Tibial artery (tissue), 4 donors: ENCODE results near the gene NRARP.

ENCODE experiments used
- DNase-seq, 2 donors: peaks; one replicate each; pipeline ENCODE4 v3.0.0-alpha.2; 2019
- H3K27ac ChIP-seq, 2 donors: fragments of 200-600 bp; sonication (generic) in 1 of 2; 1 replicate in 1 of 2; 2 replicates in 1 of 2; pipeline ENCODE4 v1.5.1; 2018 to 2019; ENCODE audit warnings: mild to moderate bottlenecking in 1 of 2
- H3K27me3 ChIP-seq, 2 donors: fragments of 200-600 bp; sonication (generic) in 1 of 2; one replicate each; pipeline versions ENCODE4 v1.5.1 to v1.6.0; 2016 to 2019
- H3K36me3 ChIP-seq, 3 donors: fragments of 200-600 bp; sonication (generic) in 2 of 3; one replicate each; pipeline ENCODE4 v1.5.1; 2016 to 2019; ENCODE audit warnings: mild to moderate bottlenecking in 2 of 3
- H3K4me1 ChIP-seq, 4 donors: fragments of 200-600 bp; sonication (generic) in 2 of 4; 1 replicate in 3 of 4; 2 replicates in 1 of 4; pipeline ENCODE4 v1.5.1; 2016 to 2019
- H3K4me3 ChIP-seq, 2 donors: fragments of 200-600 bp; sonication (generic) in 1 of 2; 1 replicate in 1 of 2; 2 replicates in 1 of 2; pipeline ENCODE4 v1.5.1; 2018 to 2019; ENCODE audit warnings: mild to moderate bottlenecking in 2 of 2
- H3K9me3 ChIP-seq, 3 donors: fragments of 200-600 bp; sonication (generic) in 1 of 3; one replicate each; pipeline ENCODE4 v1.5.1; 2016 to 2019
- CTCF ChIP-seq, 2 experiments: fragments of 200-600 bp in 1 of 2; fragments of 450-650 bp in 1 of 2; IDR thresholded peaks; one replicate each; pipeline ENCODE4 v1.5.1; 2017 to 2019; ENCODE audit warnings: antibody characterized with exemption in 2 of 2, mild to moderate bottlenecking in 1 of 2, moderate library complexity in 1 of 2
- intact Hi-C: fragments of 100-400 bp; cut with DNase I; formaldehyde crosslinking; loops from one replicate; pipeline ENCODE4 v1.15.0; 2023; ENCODE audit warnings: low total_unique reads

Gene NRARP

GRCh38 chr9:137313326-137313936 is 11.4 kb upstream of the NRARP start:
- Histone ChIP-seq H3K4me3 (no peak overlapping the region), H3K27ac (no peak overlapping the region), H3K36me3 (no peaks in the 10 kb centered on the region), H3K27me3 (peaks cover 0 to 71% of the 10 kb centered on the region in 2 donors), H3K4me1 (peaks cover 0 to 56% (median 23%) of the 10 kb centered on the region in 4 donors), H3K9me3 (no peaks in the 10 kb centered on the region)
- peak in 1 of 2 donors; percentile 37 for DNase-seq
- intact Hi-C loops: no loop called here
- no peak for TF ChIP-seq CTCF (IDR thresholded peaks at IDR 0.05)

- intact Hi-C loops: no loop called here
- Histone ChIP-seq H3K27ac (no peak overlapping the region), H3K4me1 (peaks cover 0 to 53% (median 19%) of the 10 kb centered on the region in 4 donors), H3K27me3 (peaks cover 0 to 70% of the 10 kb centered on the region in 2 donors), H3K4me3 (no peak overlapping the region), H3K36me3 (no peaks in the 10 kb centered on the region), H3K9me3 (no peaks in the 10 kb centered on the region)
- DNase-seq: no peak
- no peak for TF ChIP-seq CTCF (IDR thresholded peaks at IDR 0.05)
Observed at GRCh38 chr9:137312852-137313325, 10.8 kb upstream of the NRARP start.

- Histone ChIP-seq H3K36me3 (no peaks in the 10 kb centered on the region), H3K27me3 (peaks cover 0 to 70% of the 10 kb centered on the region in 2 donors), H3K9me3 (no peaks in the 10 kb centered on the region), H3K27ac (peak overlapping the region in 1 of 2 donors; percentile 37), H3K4me1 (peaks cover 0 to 60% (median 21%) of the 10 kb centered on the region in 4 donors), H3K4me3 (no peak overlapping the region)
- no peak for TF ChIP-seq CTCF (IDR thresholded peaks at IDR 0.05)
- DNase-seq: no peak
- intact Hi-C loops: no loop called here
Observed at GRCh38 chr9:137311986-137312851, 10.1 kb upstream of the NRARP start.

GRCh38 chr9:137311171-137311985 is 9.3 kb upstream of the NRARP start:
- Histone ChIP-seq H3K4me1 (peaks cover 0 to 61% (median 23%) of the 10 kb centered on the region in 4 donors), H3K27me3 (peaks cover 0 to 70% of the 10 kb centered on the region in 2 donors), H3K9me3 (no peaks in the 10 kb centered on the region), H3K27ac (peak overlapping the region in 1 of 2 donors; percentile 37), H3K4me3 (no peak overlapping the region), H3K36me3 (no peaks in the 10 kb centered on the region)
- no peak for TF ChIP-seq CTCF (IDR thresholded peaks at IDR 0.05)
- intact Hi-C loops: no loop called here
- peak in 1 of 2 donors; percentile 73 for DNase-seq
